ENCODE measurements around the gene CAPN2. TPM values are rescaled to one million over a fixed set of nuclear protein-coding genes. Genes with fewer than 3 reads are reported as not detected.

The CAPN2 gene
- total RNA-seq, 2 donors from 2014 or later: 61.4 to 72.3 TPM

DNA sequence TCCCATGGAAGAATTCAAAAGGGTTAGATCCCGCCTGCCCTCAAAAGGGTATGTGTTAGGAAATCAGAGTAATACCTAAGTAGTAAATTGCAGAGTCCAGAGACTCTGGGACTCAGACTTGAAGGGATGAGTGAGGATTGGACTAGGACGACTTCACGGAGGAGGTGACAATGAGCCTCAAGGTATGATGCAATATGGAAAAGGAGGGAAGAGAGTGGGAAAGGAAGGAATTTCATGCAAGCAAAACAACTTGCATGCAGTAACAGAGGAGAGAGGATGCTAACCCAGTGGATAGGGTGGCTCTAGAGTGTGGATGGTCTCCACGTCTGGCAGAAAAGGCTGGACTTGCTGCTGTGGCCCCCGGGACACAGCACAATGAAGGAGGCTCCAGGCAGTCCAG, 4.8 kb downstream of the CAPN2 start:
- no peaks in the 10 kb centered on the region for H3K27me3 ChIP-seq
- H3K9me3 ChIP-seq: no peaks in the 10 kb centered on the region
- H3K4me1 ChIP-seq: peaks cover 0 to 51% of the 10 kb centered on the region in 2 donors
- no peak for DNase-seq (ENCODE audit: low spot score)
- TF ChIP-seq, protein P1, sequence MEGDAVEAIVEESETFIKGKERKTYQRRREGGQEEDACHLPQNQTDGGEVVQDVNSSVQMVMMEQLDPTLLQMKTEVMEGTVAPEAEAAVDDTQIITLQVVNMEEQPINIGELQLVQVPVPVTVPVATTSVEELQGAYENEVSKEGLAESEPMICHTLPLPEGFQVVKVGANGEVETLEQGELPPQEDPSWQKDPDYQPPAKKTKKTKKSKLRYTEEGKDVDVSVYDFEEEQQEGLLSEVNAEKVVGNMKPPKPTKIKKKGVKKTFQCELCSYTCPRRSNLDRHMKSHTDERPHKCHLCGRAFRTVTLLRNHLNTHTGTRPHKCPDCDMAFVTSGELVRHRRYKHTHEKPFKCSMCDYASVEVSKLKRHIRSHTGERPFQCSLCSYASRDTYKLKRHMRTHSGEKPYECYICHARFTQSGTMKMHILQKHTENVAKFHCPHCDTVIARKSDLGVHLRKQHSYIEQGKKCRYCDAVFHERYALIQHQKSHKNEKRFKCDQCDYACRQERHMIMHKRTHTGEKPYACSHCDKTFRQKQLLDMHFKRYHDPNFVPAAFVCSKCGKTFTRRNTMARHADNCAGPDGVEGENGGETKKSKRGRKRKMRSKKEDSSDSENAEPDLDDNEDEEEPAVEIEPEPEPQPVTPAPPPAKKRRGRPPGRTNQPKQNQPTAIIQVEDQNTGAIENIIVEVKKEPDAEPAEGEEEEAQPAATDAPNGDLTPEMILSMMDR (IDR thresholded peaks at IDR 0.05): no peak
- H3K4me3 ChIP-seq: no peak overlapping the region
- no peak overlapping the region for H3K27ac ChIP-seq
- peaks cover 33% of the 10 kb centered on the region for H3K36me3 ChIP-seq

DNA sequence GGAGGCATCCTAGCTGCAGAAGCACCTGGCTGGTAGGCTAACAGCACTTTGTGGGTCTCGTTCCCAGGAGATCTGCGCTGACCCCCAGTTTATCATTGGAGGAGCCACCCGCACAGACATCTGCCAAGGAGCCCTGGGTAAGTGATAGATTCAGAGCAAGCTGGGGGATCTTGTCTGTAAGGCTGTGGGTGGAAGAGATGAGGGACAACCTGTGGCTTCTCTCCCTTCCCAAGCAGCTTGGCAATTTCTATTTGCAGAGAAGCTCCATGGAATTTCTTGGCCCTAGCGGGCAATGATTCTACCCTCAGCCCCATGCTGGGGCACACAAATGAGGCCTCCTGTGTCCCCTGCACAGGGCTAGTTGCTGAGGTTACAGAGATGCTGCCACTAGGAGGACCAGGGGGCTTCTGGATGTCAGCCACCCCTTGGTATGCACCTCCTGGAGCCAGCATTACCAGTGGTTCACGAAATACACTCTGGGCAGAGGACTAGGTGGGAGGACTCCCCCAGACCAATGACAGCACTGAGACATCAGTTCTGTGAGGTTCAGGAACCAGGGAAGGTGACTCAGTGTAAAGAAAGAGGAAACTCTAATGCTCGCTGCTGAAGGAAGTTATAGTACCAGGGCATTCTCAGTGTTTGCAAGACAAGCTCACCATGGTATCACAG, 5.5 kb downstream of the CAPN2 start:
- DNase-seq (ENCODE audit: low spot score): no peak
- H3K36me3 ChIP-seq: peaks cover 33% of the 10 kb centered on the region
- no peaks in the 10 kb centered on the region for H3K27me3 ChIP-seq
- no peaks in the 10 kb centered on the region for H3K9me3 ChIP-seq
- TF ChIP-seq, protein P1 (IDR thresholded peaks at IDR 0.05): no peak
- no peak overlapping the region for H3K27ac ChIP-seq
- H3K4me3 ChIP-seq: no peak overlapping the region
- peaks cover 0 to 50% of the 10 kb centered on the region in 2 donors for H3K4me1 ChIP-seq

DNA sequence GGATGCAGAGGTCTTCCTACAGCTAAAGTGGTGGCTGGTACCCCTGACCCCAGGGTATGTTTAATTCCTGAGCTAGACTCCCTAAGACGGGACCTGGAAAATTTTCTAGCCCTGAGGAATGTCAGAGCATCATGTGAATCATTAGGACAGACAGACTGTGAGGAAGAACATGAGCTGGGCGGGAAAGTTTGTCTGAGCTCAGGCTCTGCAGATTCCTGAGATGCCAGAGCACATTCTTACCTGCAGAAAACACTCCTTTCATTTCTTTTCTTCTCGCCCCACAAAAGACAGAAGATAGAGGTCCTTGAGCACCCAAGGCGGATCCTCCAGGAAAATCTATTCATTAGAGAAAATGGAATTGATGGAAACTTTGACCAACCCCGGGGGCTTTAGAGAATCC, 6.5 kb downstream of the CAPN2 start:
- no peaks in the 10 kb centered on the region for H3K9me3 ChIP-seq
- H3K4me3 ChIP-seq: no peak overlapping the region
- TF ChIP-seq, protein P1 (IDR thresholded peaks at IDR 0.05): no peak
- peaks cover 33% of the 10 kb centered on the region for H3K36me3 ChIP-seq
- H3K27me3 ChIP-seq: no peaks in the 10 kb centered on the region
- no peak for DNase-seq (ENCODE audit: low spot score)
- H3K4me1 ChIP-seq: peaks cover 0 to 47% of the 10 kb centered on the region in 2 donors
- no peak overlapping the region for H3K27ac ChIP-seq

DNA sequence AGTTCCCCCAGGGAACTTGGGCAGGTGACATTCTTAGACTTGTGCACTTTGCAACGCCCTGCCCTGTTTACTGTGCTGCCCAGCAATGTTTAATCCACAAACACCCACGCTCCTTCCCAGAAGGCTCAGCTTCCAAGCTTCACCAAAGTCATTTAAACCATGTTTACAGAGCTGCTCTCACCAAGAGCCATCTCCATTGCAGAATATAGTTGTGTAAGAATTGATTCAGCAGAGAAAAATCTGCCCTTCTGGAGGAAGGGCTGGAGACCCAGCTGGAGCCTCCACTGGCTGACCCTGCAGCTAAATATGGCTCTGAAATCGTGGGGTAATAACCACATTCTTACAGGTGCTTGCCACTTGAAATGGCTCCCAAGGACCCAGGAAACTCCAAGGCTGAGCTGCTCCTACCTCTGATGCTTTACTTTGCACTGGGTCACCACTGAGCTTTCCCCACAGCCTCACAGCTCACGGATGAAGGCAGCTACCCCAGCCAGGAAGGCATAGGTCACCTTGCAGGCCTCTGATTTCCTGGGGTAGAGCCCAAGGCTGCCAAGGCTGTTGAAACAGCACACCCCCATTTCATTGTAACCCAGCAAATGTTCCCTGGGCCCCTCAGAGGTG, 8.7 kb downstream of the CAPN2 start:
- H3K27me3 ChIP-seq: no peaks in the 10 kb centered on the region
- H3K4me3 ChIP-seq: no peak overlapping the region
- H3K9me3 ChIP-seq: no peaks in the 10 kb centered on the region
- H3K27ac ChIP-seq: peak overlapping the region; percentile 34 to 40
- peaks cover 33% of the 10 kb centered on the region for H3K36me3 ChIP-seq
- H3K4me1 ChIP-seq: peaks cover 0 to 37% of the 10 kb centered on the region in 2 donors
- no peak for DNase-seq (ENCODE audit: low spot score)
- TF ChIP-seq, protein P1 (IDR thresholded peaks at IDR 0.05): no peak

DNA sequence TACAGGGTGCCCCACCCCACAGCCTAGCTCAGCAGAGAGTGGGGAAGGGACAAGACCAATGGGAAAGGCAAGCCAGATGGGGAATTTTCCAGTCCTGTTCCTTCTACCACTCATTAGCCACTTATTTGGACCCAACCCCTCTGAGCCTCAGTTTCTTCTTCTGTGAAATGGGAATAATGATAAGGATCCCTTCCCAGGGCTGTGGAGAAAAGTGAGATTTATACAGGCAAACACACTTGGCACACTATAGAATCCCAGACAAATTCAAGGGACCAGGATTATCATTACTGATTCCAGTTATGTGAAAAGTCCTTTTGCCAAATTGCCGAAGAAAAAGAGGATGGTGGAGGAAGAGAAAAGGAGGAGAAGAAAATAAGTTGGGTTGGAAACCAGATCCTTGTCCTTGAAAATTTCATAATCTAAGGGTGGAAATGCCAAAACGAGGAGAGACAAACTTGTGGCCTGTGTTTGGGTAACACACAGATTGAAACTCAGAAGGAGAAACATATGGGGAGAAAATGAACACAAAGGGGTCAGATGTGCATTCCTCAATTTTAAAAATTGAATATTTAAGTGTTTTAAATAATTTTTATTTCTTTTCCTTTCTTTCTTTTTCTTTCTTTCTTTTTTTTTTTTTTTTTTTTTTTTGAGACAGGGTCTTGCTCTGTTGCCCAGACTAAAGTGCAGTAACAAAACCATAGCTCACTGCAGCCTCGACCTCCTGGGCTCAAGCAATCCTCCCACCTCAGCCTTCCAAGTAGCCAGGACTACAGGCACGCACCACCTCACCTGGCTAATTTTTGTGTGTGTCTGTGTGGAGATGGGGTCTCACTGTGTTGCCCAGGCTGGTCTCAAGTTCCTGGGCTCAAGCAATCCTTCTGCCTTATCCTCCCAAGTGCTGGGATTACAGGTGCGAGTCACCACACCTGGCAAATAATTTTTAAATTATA, 9.6 kb downstream of the CAPN2 start:
- Histone ChIP-seq H3K27me3 (no peaks in the 10 kb centered on the region), H3K4me1 (peaks cover 0 to 38% of the 10 kb centered on the region in 2 donors), H3K27ac (peak overlapping the region; percentile 34 to 40), H3K36me3 (peaks cover 33% of the 10 kb centered on the region), H3K4me3 (no peak overlapping the region), H3K9me3 (no peaks in the 10 kb centered on the region)
- TF ChIP-seq, protein P1 (IDR thresholded peaks at IDR 0.05): no peak
- DNase-seq (ENCODE audit: low spot score): no peak

All from right atrium auricular region (tissue), 2 donors.